Mesodermal cell (in vitro differentiated cells): ENCODE results near the gene CTAGE15. TPM values are rescaled to one million over a fixed set of nuclear protein-coding genes. Genes with fewer than 3 reads are reported as not detected.
"Not testable (repeated sequence)": the region's sequence is repeated elsewhere in the genome, so short reads cannot be mapped to it uniquely, and the experiment has no call there.

Experiments used
- H3K27ac ChIP-seq: 2 replicates; pipeline ENCODE4 v1.7.0; 2013; ENCODE audit warnings: mild to moderate bottlenecking, low read depth, low read length, moderate library complexity; ENCODE audit not compliant: severe bottlenecking
- H3K36me3 ChIP-seq: 2 replicates; pipeline ENCODE4 v1.7.1; 2013; ENCODE audit warnings: mild to moderate bottlenecking, low read length, moderate library complexity; ENCODE audit not compliant: control insufficient read depth, insufficient read depth
- H3K4me1 ChIP-seq: one replicate; pipeline ENCODE4 v1.7.1; 2013; ENCODE audit warnings: mild to moderate bottlenecking, low read length; ENCODE audit not compliant: insufficient read depth, control insufficient read depth, poor library complexity, severe bottlenecking
- H3K4me3 ChIP-seq: 2 replicates; pipeline ENCODE4 v1.7.0; 2013; ENCODE audit warnings: low read length, control low read depth, mild to moderate bottlenecking; ENCODE audit not compliant: insufficient read depth, poor library complexity, severe bottlenecking; ENCODE audit errors: extremely low read depth
- H3K9me3 ChIP-seq: 2 replicates; pipeline ENCODE4 v1.7.1; 2013; ENCODE audit warnings: mild to moderate bottlenecking, low read length, moderate library complexity; ENCODE audit not compliant: control insufficient read depth
- WGBS, 2 experiments: methylation state at CpG; one replicate each; pipeline ENCODE4 v1.1.5; 2013; ENCODE audit warnings: missing lambda C conversion rate in 2 of 2; ENCODE audit not compliant: insufficient coverage in 2 of 2; 5-methylcytosine and 5-hydroxymethylcytosine counted together
- polyA plus RNA-seq, 2 experiments: library from polyadenylated mRNA; stranded (reverse); fragments of 50-300 nt; gene quantifications; one replicate each; pipeline ENCODE4 v1.2.3, GENCODE V29; 2013

CTAGE15 gene, protein sequence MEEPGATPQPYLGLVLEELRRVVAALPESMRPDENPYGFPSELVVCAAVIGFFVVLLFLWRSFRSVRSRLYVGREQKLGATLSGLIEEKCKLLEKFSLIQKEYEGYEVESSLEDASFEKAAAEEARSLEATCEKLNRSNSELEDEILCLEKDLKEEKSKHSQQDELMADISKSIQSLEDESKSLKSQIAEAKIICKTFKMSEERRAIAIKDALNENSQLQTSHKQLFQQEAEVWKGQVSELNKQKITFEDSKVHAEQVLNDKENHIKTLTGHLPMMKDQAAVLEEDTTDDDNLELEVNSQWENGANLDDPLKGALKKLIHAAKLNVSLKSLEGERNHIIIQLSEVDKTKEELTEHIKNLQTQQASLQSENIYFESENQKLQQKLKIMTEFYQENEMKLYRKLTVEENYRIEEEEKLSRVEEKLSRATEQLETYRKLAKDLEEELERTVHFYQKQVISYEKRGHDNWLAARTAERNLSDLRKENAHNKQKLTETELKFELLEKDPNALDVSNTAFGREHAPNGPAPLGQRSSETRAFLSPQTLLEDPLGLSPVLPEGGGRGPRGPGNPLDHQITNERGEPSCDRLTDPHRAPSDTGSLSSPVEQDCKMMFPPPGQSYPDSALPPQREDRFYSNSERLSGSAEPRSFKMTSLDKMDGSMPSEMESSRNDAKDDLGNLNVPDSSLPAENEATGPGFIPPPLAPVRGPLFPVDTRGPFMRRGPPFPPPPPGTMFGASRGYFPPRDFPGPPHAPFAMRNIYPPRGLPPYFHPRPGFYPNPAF
- polyA plus RNA-seq (2013, experiment 1 of 2) = 0.11 TPM
- polyA plus RNA-seq (2013, experiment 2 of 2) = 0.15 TPM

DNA sequence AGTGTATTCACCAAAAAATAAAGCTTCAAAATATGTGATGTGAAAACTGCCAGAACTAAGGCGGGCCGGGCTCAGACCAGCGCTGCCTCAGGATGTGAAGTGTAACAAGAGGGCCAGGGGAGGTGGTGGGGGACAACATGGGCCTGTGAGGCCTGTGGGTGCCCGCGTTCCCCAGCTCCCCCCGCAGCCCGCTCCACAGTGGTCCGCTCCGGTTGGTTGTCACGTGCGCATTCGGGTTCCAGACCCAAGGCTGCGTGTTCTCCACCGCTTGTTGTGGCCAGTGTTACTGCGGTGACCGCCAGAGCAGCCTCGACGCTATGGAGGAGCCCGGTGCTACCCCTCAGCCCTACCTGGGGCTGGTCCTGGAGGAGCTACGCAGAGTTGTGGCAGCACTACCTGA, at the start of gene CTAGE15:
TSS of gene CTAGE15 (plus strand) at position 301 of the 400 bp plus-strand sequence. CDS start at position 318, 17 bp downstream.
- not testable (repeated sequence) for H3K4me3 ChIP-seq, H3K4me1 ChIP-seq, H3K9me3 ChIP-seq, H3K27ac ChIP-seq, H3K36me3 ChIP-seq
- no CpG with 5 or more reads among the region's 20 CpGs for WGBS, 2 experiments

DNA sequence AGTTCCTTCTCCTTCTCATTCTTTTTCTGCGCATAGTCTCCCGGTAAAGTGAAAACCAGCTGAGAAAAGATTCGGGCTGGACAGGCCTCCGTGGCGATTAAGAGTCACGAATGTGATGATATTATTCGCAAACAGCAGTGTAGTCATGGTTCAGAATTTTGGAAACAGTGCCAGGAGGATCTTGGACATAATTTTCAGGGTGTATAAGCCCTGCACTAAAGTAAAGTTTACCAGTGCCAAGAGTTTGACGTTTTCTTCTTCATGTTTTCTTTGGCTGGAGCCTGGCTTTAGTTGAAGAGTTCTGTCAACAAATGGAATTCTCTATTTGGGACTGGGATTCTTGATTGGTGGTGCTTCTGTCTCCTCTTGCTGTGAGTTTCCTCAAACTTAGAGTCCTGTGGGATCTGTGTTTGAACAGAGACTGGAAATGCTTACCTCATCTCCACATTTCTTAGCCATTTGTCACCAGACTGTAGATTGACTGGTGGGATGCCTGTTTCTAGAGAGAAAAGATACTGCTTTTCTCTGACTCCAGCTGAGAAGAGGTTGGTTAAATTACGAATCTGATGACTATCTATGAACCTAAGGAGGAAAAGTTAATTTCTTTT, 49.2 kb upstream of the CTAGE15 start:
- no CpG with 5 or more reads among the region's 9 CpGs for WGBS, 2 experiments
- peak overlapping the region; percentile 49 for H3K27ac ChIP-seq
- not testable (repeated sequence) for H3K36me3 ChIP-seq, H3K4me3 ChIP-seq, H3K9me3 ChIP-seq
- H3K4me1 ChIP-seq = peaks cover 21% of the 10 kb centered on the region

DNA sequence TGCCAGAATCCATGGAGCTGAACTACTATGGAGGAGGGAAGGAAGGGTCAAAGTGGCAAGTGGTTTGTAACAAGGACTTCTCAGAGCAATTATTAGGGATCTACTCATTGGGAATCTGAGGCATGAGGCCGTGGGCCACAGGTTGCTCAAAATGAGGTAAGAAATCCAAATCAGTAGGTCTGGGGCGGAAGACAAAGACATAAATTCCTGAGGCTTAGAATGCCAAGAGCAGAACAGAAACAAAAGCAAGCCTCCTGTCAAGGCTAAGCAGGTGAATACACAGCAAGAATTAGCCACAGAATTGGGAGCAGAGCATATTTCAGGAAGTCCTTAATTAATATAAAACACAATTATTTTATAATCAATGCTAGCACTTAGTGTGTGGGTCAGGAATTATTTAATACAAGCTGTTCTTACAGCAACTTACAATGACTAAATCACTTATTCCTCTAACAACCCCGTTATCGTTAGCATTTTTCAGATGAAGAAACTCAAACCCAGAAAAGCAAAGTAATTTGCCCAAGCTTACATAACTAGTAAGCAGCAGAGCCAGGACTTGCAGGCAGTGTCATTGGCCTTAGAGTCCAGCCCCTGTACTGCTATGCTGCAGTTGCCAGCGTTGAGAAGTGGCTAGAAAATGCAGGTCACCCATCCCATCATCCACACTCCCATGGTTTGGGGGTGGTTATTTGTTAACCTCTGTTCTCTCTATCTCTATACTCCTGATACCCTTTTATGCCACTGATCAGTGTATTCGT, 40.3 kb upstream of the CTAGE15 start:
- WGBS, 2 experiments = 80% methylated on average over 1 of the region's 6 CpGs; no CpG with 5 or more reads in 1 of the 2 experiments
- H3K27ac ChIP-seq = not testable (repeated sequence)

DNA sequence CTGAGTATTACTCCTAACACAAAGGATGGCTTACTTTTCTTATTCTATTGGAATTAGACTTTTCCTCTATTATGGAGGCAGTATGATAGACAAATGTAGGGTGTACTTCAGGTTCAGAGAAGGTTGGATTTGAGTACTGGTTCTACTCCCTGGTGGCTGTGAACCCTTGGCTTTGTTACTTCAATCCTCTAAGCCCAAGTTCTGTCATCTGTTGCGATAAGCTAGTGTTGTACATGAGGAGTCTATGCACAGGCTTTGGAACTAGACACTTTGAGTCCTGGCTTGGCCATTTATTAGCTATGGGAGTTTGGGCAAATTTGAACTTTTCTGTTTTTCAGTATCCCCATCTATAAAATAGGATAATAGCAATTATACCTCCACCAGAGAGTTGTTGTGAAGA, 39.7 kb upstream of the CTAGE15 start:
- WGBS, 2 experiments = no CpG with 5 or more reads among the region's 1 CpG
- not testable (repeated sequence) for H3K9me3 ChIP-seq, H3K4me3 ChIP-seq, H3K4me1 ChIP-seq, H3K36me3 ChIP-seq, H3K27ac ChIP-seq

More for the DNA sequence above, 40.3 kb upstream of the CTAGE15 start:
- not testable (repeated sequence) for H3K4me1 ChIP-seq, H3K9me3 ChIP-seq, H3K36me3 ChIP-seq, H3K4me3 ChIP-seq

DNA sequence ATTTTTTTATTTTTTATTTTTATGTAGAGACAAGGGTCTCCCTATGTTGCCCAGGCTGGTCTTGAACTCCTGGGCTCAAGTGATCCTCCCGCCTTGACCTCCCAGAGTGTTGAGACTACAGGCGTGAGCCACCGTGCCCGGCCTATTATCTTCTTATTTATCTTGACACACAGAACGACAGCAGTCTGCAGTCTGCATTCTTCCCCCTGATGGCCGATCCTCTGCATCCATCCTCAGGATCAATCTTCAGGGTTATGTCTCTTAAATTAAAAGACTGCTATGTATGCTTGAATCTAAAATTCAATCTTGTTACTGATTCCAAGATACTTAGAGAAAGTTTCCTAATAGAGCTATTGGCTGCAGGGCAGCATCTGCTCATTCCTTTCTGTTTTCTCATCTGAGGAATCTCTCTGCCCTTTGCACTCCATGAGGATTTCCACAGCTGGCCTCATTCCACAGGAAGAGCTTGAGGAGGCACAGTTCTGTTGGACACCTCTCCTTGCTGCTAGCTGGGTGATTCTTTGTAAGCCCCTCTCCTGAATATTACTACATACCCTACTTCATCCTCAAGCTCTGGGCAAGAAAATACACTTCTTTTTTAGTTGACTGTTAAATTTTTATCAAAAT, 38.3 kb upstream of the CTAGE15 start:
- WGBS, 2 experiments = no CpG with 5 or more reads among the region's 6 CpGs
- H3K4me3 ChIP-seq, H3K4me1 ChIP-seq, H3K9me3 ChIP-seq, H3K27ac ChIP-seq, H3K36me3 ChIP-seq: not testable (repeated sequence)

DNA sequence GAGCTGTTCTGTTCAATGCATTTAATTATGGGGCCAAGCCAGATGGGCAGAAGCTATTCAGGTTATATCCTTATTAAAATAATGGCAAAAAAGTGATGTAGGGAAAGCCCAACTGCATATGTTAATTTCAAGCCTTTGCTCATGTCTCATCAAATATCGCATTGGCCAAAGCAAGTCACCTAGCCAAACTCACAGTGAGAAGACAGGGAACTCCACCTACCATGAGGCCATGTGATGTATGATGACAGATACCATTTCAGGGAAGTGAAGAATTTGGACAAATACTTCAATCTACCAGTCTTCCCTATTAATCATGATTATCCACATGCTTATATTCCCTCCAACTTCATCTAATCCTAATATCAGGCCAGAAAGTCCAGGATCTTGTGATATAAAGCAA, 35.2 kb upstream of the CTAGE15 start:
- H3K36me3 ChIP-seq, H3K9me3 ChIP-seq, H3K27ac ChIP-seq, H3K4me1 ChIP-seq, H3K4me3 ChIP-seq: not testable (repeated sequence)
- no CpG with 5 or more reads among the region's 1 CpG for WGBS, 2 experiments

DNA sequence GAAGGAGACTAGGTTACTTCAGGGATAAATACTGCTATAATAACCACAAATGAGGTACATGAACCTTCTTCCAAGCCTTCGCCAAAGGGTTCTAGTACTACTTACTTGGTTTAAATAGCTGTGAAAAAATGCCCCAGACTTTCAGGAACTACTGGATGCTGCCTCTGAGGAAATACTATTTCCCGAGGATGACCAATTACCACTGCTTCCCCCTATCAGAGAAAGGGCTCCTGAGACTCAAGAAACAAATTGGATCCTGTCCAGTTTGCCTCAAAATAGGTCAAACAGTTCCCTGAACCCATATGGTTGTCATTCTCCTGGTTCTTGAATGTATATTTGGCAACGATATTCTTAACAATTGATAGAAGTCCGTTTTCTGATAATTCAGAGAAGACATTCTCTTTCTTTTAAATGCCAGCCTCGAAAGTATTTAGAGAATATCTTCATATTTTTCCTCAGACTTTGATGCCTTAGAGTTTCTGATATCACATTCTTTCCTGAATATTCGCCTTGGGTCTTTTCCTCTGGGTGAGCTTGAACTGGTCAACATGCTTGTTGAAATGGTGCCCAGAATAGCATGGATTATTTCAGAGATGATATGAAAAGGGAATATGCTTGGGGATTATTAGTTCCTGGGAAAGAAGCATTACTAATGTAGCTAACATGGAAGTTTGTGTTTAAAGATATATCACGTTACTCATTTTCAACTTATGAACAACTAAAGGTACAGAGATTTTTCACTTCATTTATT, 28.1 kb upstream of the CTAGE15 start:
- no CpG with 5 or more reads among the region's 7 CpGs for WGBS, 2 experiments
- not testable (repeated sequence) for H3K4me3 ChIP-seq, H3K4me1 ChIP-seq, H3K9me3 ChIP-seq, H3K27ac ChIP-seq, H3K36me3 ChIP-seq

DNA sequence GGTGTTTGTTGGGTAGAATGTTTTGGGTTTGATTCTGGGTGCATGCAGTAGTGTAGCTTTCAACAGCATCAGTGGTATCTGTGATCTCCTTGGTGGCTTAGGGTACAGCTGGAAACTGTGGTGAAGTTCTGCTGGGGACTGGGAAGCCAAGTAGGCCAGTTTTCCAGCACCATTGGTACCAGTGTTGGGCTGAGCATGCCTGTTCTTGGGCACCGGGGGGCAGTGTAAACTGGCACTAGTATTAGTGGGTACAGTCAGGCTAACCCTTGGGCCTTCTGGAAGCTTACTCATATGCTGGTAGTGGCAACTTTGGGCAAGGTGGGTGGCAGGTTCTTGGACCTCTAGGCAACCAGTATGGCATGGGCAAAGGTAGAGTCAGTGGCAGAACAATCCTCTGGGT, 15.6 kb upstream of the CTAGE15 start:
- H3K36me3 ChIP-seq, H3K27ac ChIP-seq, H3K4me3 ChIP-seq, H3K4me1 ChIP-seq, H3K9me3 ChIP-seq: not testable (repeated sequence)
- WGBS, 2 experiments = no CpG with 5 or more reads among the region's 1 CpG

DNA sequence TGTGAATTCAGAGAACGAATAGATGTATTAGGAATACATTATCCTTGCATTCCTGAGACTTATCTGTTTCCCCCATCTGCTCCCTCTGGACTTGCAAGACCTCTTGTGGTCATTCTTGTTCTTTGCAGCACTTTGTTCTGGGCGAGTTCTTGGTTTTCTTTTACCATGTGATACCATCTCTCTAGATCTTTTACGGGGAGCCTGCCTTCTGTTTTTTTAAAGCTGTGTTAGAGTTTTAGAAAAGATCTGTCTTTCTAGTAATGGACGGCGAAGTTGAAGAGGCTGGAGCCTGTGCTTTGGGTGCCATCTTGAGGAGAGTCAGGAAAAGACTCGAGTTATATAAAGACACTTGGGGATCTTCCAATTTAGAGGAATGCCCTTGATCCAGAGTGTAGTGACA, 8.3 kb upstream of the CTAGE15 start:
- H3K9me3 ChIP-seq, H3K4me1 ChIP-seq, H3K4me3 ChIP-seq, H3K36me3 ChIP-seq, H3K27ac ChIP-seq: not testable (repeated sequence)
- whole genome bisulfite sequencing, 2 experiments = no CpG with 5 or more reads among the region's 6 CpGs
